ENCODE measurements around the gene CALM3. TPM values are rescaled to one million over a fixed set of nuclear protein-coding genes. Genes with fewer than 3 reads are reported as not detected.

Gene CALM3
- total RNA-seq, 3 donors from 2014 or later, result 85.9 to 129 (median 86.6) TPM

- Histone ChIP-seq H3K9me3 (peaks cover 0 to 4% of the 10 kb centered on the region in 2 donors), H3K4me1 (peaks cover 7 to 14% of the 10 kb centered on the region in 2 donors), H3K27ac (no peak overlapping the region), H3K4me3 (no peak overlapping the region), H3K27me3 (no peaks in the 10 kb centered on the region), H3K36me3 (no peaks in the 10 kb centered on the region)
- no peak for DNase-seq (ENCODE audit: low spot score in 2 of 2)
- intact Hi-C loops (cut with DNase I; ENCODE audit: low total_unique reads), result no loop called here
- TF ChIP-seq CTCF (IDR thresholded peaks at IDR 0.05) (no peak), POLR2AphosphoS5 (IDR thresholded peaks at IDR 0.05) (no peak), POLR2A (IDR thresholded peaks at IDR 0.05) (no peak)
Measured at GRCh38 chr19:46598372-46598917, 2.7 kb upstream of the CALM3 start.

- Histone ChIP-seq H3K36me3 (no peaks in the 10 kb centered on the region), H3K4me3 (peak overlapping the region; percentile 96 to 100 (median 98)), H3K27me3 (no peaks in the 10 kb centered on the region), H3K9me3 (peaks cover 0 to 4% of the 10 kb centered on the region in 2 donors), H3K4me1 (peaks cover 7 to 20% of the 10 kb centered on the region in 2 donors), H3K27ac (peak overlapping the region; percentile 96 to 99)
- intact Hi-C loops (cut with DNase I; ENCODE audit: low total_unique reads), result no loop called here
- TF ChIP-seq CTCF (IDR thresholded peaks at IDR 0.05) (no peak), POLR2A (IDR thresholded peaks at IDR 0.05) (no peak), POLR2AphosphoS5 (IDR thresholded peaks at IDR 0.05) (no peak)
- no peak for DNase-seq (ENCODE audit: low spot score in 2 of 2)
Measured at GRCh38 chr19:46599716-46600373, 1.3 kb upstream of the CALM3 start.

GRCh38 chr19:46600384-46601317 is 479 bp upstream of the CALM3 start:
- peak; percentile 97 to 98 for DNase-seq (ENCODE audit: low spot score in 2 of 2)
- peak; percentile 6 to 33 (median 26) for TF ChIP-seq CTCF (IDR thresholded peaks at IDR 0.05)
- TF ChIP-seq POLR2AphosphoS5 (IDR thresholded peaks at IDR 0.05), result peak; percentile 84 to 98 (median 93)
- peak; percentile 42 for TF ChIP-seq POLR2A (IDR thresholded peaks at IDR 0.05)
- no peaks in the 10 kb centered on the region for H3K27me3 ChIP-seq
- H3K27ac ChIP-seq, result peak overlapping the region; percentile 96 to 99
- intact Hi-C loops (cut with DNase I; ENCODE audit: low total_unique reads), result no loop called here
- peak overlapping the region; percentile 96 to 100 (median 98) for H3K4me3 ChIP-seq
- peaks cover 7 to 20% of the 10 kb centered on the region in 2 donors for H3K4me1 ChIP-seq
- H3K9me3 ChIP-seq, result peaks cover 0 to 4% of the 10 kb centered on the region in 2 donors
- no peaks in the 10 kb centered on the region for H3K36me3 ChIP-seq

- Histone ChIP-seq H3K4me1 (peaks cover 7 to 20% of the 10 kb centered on the region in 2 donors), H3K9me3 (peaks cover 0 to 4% of the 10 kb centered on the region in 2 donors), H3K27me3 (no peaks in the 10 kb centered on the region), H3K4me3 (peak overlapping the region; percentile 96 to 100 (median 98)), H3K27ac (peak overlapping the region; percentile 43 to 96), H3K36me3 (no peaks in the 10 kb centered on the region)
- TF ChIP-seq POLR2AphosphoS5 (IDR thresholded peaks at IDR 0.05), result no peak
- TF ChIP-seq CTCF (IDR thresholded peaks at IDR 0.05), result no peak
- no peak for TF ChIP-seq POLR2A (IDR thresholded peaks at IDR 0.05)
- intact Hi-C loops (cut with DNase I; ENCODE audit: low total_unique reads), result no loop called here
- DNase-seq (ENCODE audit: low spot score in 2 of 2), result peak in 1 of 2 donors; percentile 17
Measured at GRCh38 chr19:46602392-46603194, 1.5 kb downstream of the CALM3 start.
